Stromal cell of bone marrow (primary cell): ENCODE results near the gene SIPA1L3.

Experiments used
- DNase-seq: peaks from one replicate; pipeline ENCODE4 v3.0.0-alpha.2; 2012; ENCODE audit warnings: low read depth

The SIPA1L3 gene

GRCh38 chr19:38072776-38073750 lies 166.1 kb downstream of the SIPA1L3 start:
- no peak for DNase-seq

- no peak for DNase-seq
These were observed 167.1 kb downstream of the SIPA1L3 start for GRCh38 chr19:38073841-38074685.

- no peak for DNase-seq
These were observed 169.3 kb downstream of the SIPA1L3 start for GRCh38 chr19:38076337-38076736.

- no peak for DNase-seq
These were observed 171.4 kb downstream of the SIPA1L3 start for GRCh38 chr19:38078302-38078930.

GRCh38 chr19:38079926-38080380 lies 172.9 kb downstream of the SIPA1L3 start:
- DNase-seq = peak; percentile 90

- no peak for DNase-seq
These were observed 174.7 kb downstream of the SIPA1L3 start for GRCh38 chr19:38081547-38082255.

GRCh38 chr19:38082256-38083118 lies 175.5 kb downstream of the SIPA1L3 start:
- DNase-seq = no peak

- DNase-seq = no peak
These were observed 177.2 kb downstream of the SIPA1L3 start for GRCh38 chr19:38084196-38084595.

- DNase-seq = no peak
These were observed 182.4 kb downstream of the SIPA1L3 start for GRCh38 chr19:38089440-38089839.

GRCh38 chr19:38093154-38093553 lies 186.1 kb downstream of the SIPA1L3 start:
- DNase-seq = no peak

GRCh38 chr19:38093587-38093986 lies 186.6 kb downstream of the SIPA1L3 start:
- DNase-seq = no peak

GRCh38 chr19:38095411-38096308 lies 188.7 kb downstream of the SIPA1L3 start:
- peak; percentile 38 for DNase-seq

- no peak for DNase-seq
These were observed 193.0 kb downstream of the SIPA1L3 start for GRCh38 chr19:38099966-38100365.

GRCh38 chr19:38100589-38100988 lies 193.6 kb downstream of the SIPA1L3 start:
- DNase-seq = no peak

GRCh38 chr19:38101723-38102122 lies 194.7 kb downstream of the SIPA1L3 start:
- no peak for DNase-seq

GRCh38 chr19:38105574-38105973 lies 198.6 kb downstream of the SIPA1L3 start:
- DNase-seq = no peak

- DNase-seq = no peak
These were observed 200.1 kb downstream of the SIPA1L3 start for GRCh38 chr19:38107129-38107528.

GRCh38 chr19:38111898-38112297 lies 204.9 kb downstream of the SIPA1L3 start:
- DNase-seq = no peak

GRCh38 chr19:38114651-38115050 lies 207.6 kb downstream of the SIPA1L3 start:
- no peak for DNase-seq
